Cardiac muscle cell (in vitro differentiated cells and primary cell): ENCODE data around the gene WASL. TPM values are rescaled to one million over a fixed set of nuclear protein-coding genes. Genes with fewer than 3 reads are reported as not detected.

Experiments
- DNase-seq, 2 donors: peaks; one replicate each; pipeline versions ENCODE4 v3.0.0 to v3.0.0-alpha.2; 2010 to 2017; ENCODE audit warnings: low read depth in 1 of 2, low spot score in 1 of 2
- H3K27ac ChIP-seq: fragments of 200-600 bp; sonication (generic); 2 replicates; pipeline ENCODE4 v1.5.1; 2016
- H3K27me3 ChIP-seq: fragments of 200-600 bp; sonication (generic); 2 replicates; pipeline ENCODE4 v1.6.0; 2016; ENCODE audit warnings: control low read depth
- H3K36me3 ChIP-seq: fragments of 200-600 bp; sonication (generic); 2 replicates; pipeline ENCODE4 v1.5.1; 2016; ENCODE audit warnings: control low read depth
- H3K4me1 ChIP-seq: fragments of 200-600 bp; sonication (generic); 2 replicates; pipeline ENCODE4 v1.8.1; 2017; ENCODE audit warnings: low read depth, mild to moderate bottlenecking, mixed run types
- H3K4me3 ChIP-seq: fragments of 200-600 bp; sonication (generic); 2 replicates; pipeline ENCODE4 v1.5.1; 2016; ENCODE audit warnings: mild to moderate bottlenecking
- H3K9me3 ChIP-seq: fragments of 200-600 bp; sonication (generic); 2 replicates; pipeline ENCODE4 v1.5.1; 2017; ENCODE audit warnings: low read depth, mild to moderate bottlenecking, control low read depth
- CTCF ChIP-seq: IDR thresholded peaks from 2 replicates; pipeline ENCODE4 v1.5.1; 2012; ENCODE audit warnings: low read depth, mild to moderate bottlenecking, low read length
- polyA plus RNA-seq: library from polyadenylated mRNA; unstranded; fragments of >200 nt; fragmentation: Nextera tagmentation; extraction: Ambion mirVana; gene quantifications from 2 replicates; pipeline ENCODE4 v1.2.1, GENCODE V29; 2016
- total RNA-seq: library from RNA; depleted of rRNA; stranded (reverse); fragments of >200 nt; gene quantifications from 2 replicates; pipeline ENCODE4 v1.2.3, GENCODE V29; 2016

The WASL gene
- total and polyA plus RNA-seq, 2 experiments from 2014 or later: 25.7 to 36.8 TPM

GRCh38 chr7:123773481-123773880 lies 24.7 kb upstream of the WASL start:
- Histone ChIP-seq H3K36me3 (no peaks in the 10 kb centered on the region), H3K4me3 (no peak overlapping the region), H3K9me3 (no peaks in the 10 kb centered on the region), H3K4me1 (no peaks in the 10 kb centered on the region), H3K27me3 (no peaks in the 10 kb centered on the region), H3K27ac (no peak overlapping the region)
- no peak for DNase-seq
- no peak for TF ChIP-seq CTCF

- H3K27me3 ChIP-seq: no peaks in the 10 kb centered on the region
- no peaks in the 10 kb centered on the region for H3K9me3 ChIP-seq
- no peaks in the 10 kb centered on the region for H3K4me1 ChIP-seq
- no peak overlapping the region for H3K4me3 ChIP-seq
- H3K36me3 ChIP-seq: no peaks in the 10 kb centered on the region
- H3K27ac ChIP-seq: no peak overlapping the region
- TF ChIP-seq CTCF: no peak
- no peak for DNase-seq
Observed at GRCh38 chr7:123772652-123773051, 23.8 kb upstream of the WASL start.

GRCh38 chr7:123771846-123772245 lies 23.0 kb upstream of the WASL start:
- Histone ChIP-seq H3K27ac (no peak overlapping the region), H3K36me3 (no peaks in the 10 kb centered on the region), H3K27me3 (no peaks in the 10 kb centered on the region), H3K4me3 (no peak overlapping the region), H3K9me3 (no peaks in the 10 kb centered on the region), H3K4me1 (no peaks in the 10 kb centered on the region)
- no peak for TF ChIP-seq CTCF
- no peak for DNase-seq

GRCh38 chr7:123771256-123771655 lies 22.5 kb upstream of the WASL start:
- TF ChIP-seq CTCF: no peak
- DNase-seq: no peak
- no peak overlapping the region for H3K4me3 ChIP-seq
- no peaks in the 10 kb centered on the region for H3K27me3 ChIP-seq
- no peaks in the 10 kb centered on the region for H3K9me3 ChIP-seq
- H3K27ac ChIP-seq: no peak overlapping the region
- H3K36me3 ChIP-seq: no peaks in the 10 kb centered on the region
- H3K4me1 ChIP-seq: no peaks in the 10 kb centered on the region

GRCh38 chr7:123770378-123770777 lies 21.6 kb upstream of the WASL start:
- H3K4me1 ChIP-seq: no peaks in the 10 kb centered on the region
- no peaks in the 10 kb centered on the region for H3K27me3 ChIP-seq
- TF ChIP-seq CTCF: no peak
- H3K27ac ChIP-seq: no peak overlapping the region
- no peaks in the 10 kb centered on the region for H3K36me3 ChIP-seq
- DNase-seq: peak in 1 of 2 donors; percentile 81
- H3K4me3 ChIP-seq: no peak overlapping the region
- no peaks in the 10 kb centered on the region for H3K9me3 ChIP-seq

GRCh38 chr7:123769371-123769770 lies 20.6 kb upstream of the WASL start:
- Histone ChIP-seq H3K36me3 (no peaks in the 10 kb centered on the region), H3K27ac (no peak overlapping the region), H3K4me1 (no peaks in the 10 kb centered on the region), H3K9me3 (no peaks in the 10 kb centered on the region), H3K4me3 (no peak overlapping the region), H3K27me3 (no peaks in the 10 kb centered on the region)
- no peak for TF ChIP-seq CTCF
- peak in 1 of 2 donors; percentile 77 for DNase-seq
